GM12878 (cell line): ENCODE measurements around the gene MRPS18B. TPM values are rescaled to one million over a fixed set of nuclear protein-coding genes. Genes with fewer than 3 reads are reported as not detected.
A peak's percentile ranks its signal among the peaks of the same experiment; 100 is the strongest.

Experiments
- ATAC-seq: fragments of 200-7000 bp; cut with Tn5 transposase; 3 replicates; pipeline ENCODE4 v1.9.1; 2020; ENCODE audit warnings: mild to moderate bottlenecking, moderate library complexity
- BruUV-seq: library from RNA; stranded (reverse); fragments of 400-500 nt; replicated peaks from 2 replicates; lab custom pipeline; 2021; lab: Mats Ljungman, UMichigan
- CTCF ChIA-PET: fragments of 300-600 bp; sonication (Branson Sonifier 250); formaldehyde crosslinking; extraction: SDS; loops from one replicate; lab custom pipeline; 2021; ENCODE audit warnings: inconsistent platforms; lab: Yijun Ruan, JAX
- POLR2A ChIA-PET: fragments of 350-600 bp; formaldehyde crosslinking; extraction: SDS; loops from one replicate; lab custom pipeline; 2021; ENCODE audit warnings: inconsistent platforms; lab: Charles Lee
- RAD21 ChIA-PET: fragments of 300-600 bp; sonication (Branson Sonifier 250); formaldehyde crosslinking; loops from one replicate; lab custom pipeline; 2023; ENCODE audit warnings: antibody characterized with exemption; ENCODE audit not compliant: unreplicated experiment; lab: Charles Lee
- SMC1A ChIA-PET: fragments of 300-600 bp; sonication (Branson Sonifier 250); formaldehyde crosslinking; loops from one replicate; lab custom pipeline; 2023; ENCODE audit not compliant: unreplicated experiment, uncharacterized antibody; lab: Charles Lee
- DNase-seq: peaks from one replicate; pipeline ENCODE4 v3.0.0-alpha.2; 2011; ENCODE audit warnings: low read depth, low spot score
- FAIRE-seq: peaks from 3 replicates; lab custom pipeline; 2011; peaks lifted over from hg19 to GRCh38; lab: Jason Lieb, UNC
- H2AFZ ChIP-seq: 2 replicates; pipeline ENCODE4 v1.6.0; 2011; ENCODE audit warnings: low read depth, low read length, control low read depth; ENCODE audit not compliant: control insufficient read depth
- H3K27ac ChIP-seq: 2 replicates; pipeline ENCODE4 v1.5.1; 2011; ENCODE audit warnings: control low read depth; ENCODE audit not compliant: control insufficient read depth, insufficient read depth
- H3K27me3 ChIP-seq, 2 experiments: replicated peaks in 1 of 2; 2 replicates each; pipeline versions ENCODE4 v1.6.0 to v1.6.1; 2011; ENCODE audit warnings: low read length in 1 of 2; ENCODE audit not compliant: control insufficient read depth in 2 of 2, insufficient read depth in 2 of 2
- H3K36me3 ChIP-seq, 2 experiments: 2 replicates each; pipeline ENCODE4 v1.5.1; 2011; ENCODE audit warnings: low read length in 1 of 2; ENCODE audit not compliant: control insufficient read depth in 2 of 2, insufficient read depth in 2 of 2
- H3K4me1 ChIP-seq: 2 replicates; pipeline ENCODE4 v1.6.1; 2011; ENCODE audit warnings: mild to moderate bottlenecking, low read length, moderate library complexity, mixed read lengths; ENCODE audit not compliant: control insufficient read depth, insufficient read depth
- H3K4me2 ChIP-seq: 2 replicates; pipeline ENCODE4 v1.6.0; 2011; ENCODE audit warnings: control low read depth; ENCODE audit not compliant: control insufficient read depth, insufficient read depth
- H3K4me3 ChIP-seq: fragments of 200-600 bp; sonication (generic); 2 replicates; pipeline ENCODE4 v1.5.1; 2016
- H3K79me2 ChIP-seq: 2 replicates; pipeline ENCODE4 v1.6.0; 2011; ENCODE audit warnings: low read length; ENCODE audit not compliant: control insufficient read depth, insufficient read depth
- H3K9ac ChIP-seq: 2 replicates; pipeline ENCODE4 v1.8.0; 2011; ENCODE audit warnings: low read length, control low read depth, mixed read lengths; ENCODE audit not compliant: control insufficient read depth, insufficient read depth
- H3K9me3 ChIP-seq: replicated peaks from 3 replicates; pipeline ENCODE4 v1.5.1; 2011; ENCODE audit warnings: mild to moderate bottlenecking, low read length; ENCODE audit not compliant: control insufficient read depth, insufficient read depth
- H4K20me1 ChIP-seq: 2 replicates; pipeline ENCODE4 v1.6.0; 2011; ENCODE audit not compliant: control insufficient read depth, insufficient read depth
- ATF7 ChIP-seq: fragments of 450-650 bp; IDR thresholded peaks from 2 replicates; pipeline ENCODE4 v1.6.1; 2016; ENCODE audit warnings: low read depth, mild to moderate bottlenecking
- BCL11A ChIP-seq: IDR thresholded peaks from 2 replicates; pipeline ENCODE4 v1.6.1; 2011; ENCODE audit warnings: low read depth, low read length
- BCL3 ChIP-seq: IDR thresholded peaks from 2 replicates; pipeline ENCODE4 v1.6.1; 2011; ENCODE audit warnings: borderline replicate concordance, low read depth, mild to moderate bottlenecking, moderate library complexity, low read length; ENCODE audit not compliant: insufficient read depth, poor library complexity, severe bottlenecking
- CBX5 ChIP-seq: sonication (generic); IDR thresholded peaks from 2 replicates; pipeline ENCODE4 v1.6.1; 2016; ENCODE audit warnings: low read depth, moderate library complexity, mild to moderate bottlenecking, inconsistent platforms
- CHD1 ChIP-seq: IDR thresholded peaks from 2 replicates; pipeline ENCODE4 v1.6.1; 2012; ENCODE audit warnings: low read depth, low read length, improper control_type of control experiment
- ETV6 ChIP-seq, 2 experiments: fragments of 450-650 bp in 1 of 2; IDR thresholded peaks in 1 of 2; conservative IDR thresholded peaks in 1 of 2; 2 replicates each; pipeline ENCODE4 v1.6.1; 2014; ENCODE audit warnings: antibody characterized with exemption in 1 of 2, borderline replicate concordance in 1 of 2, low read depth in 1 of 2, mild to moderate bottlenecking in 1 of 2, moderate library complexity in 1 of 2
- HCFC1 ChIP-seq: fragments of 150-350 bp; IDR thresholded peaks from 2 replicates; pipeline ENCODE4 v1.6.1; 2014; ENCODE audit warnings: low read length
- HDAC6 ChIP-seq: fragments of 200-600 bp; sonication (generic); IDR thresholded peaks from one replicate; pipeline ENCODE4 v1.8.0; 2017; ENCODE audit warnings: antibody characterized with exemption; ENCODE audit not compliant: unreplicated experiment
- KLF5 ChIP-seq: fragments of 450-650 bp; IDR thresholded peaks from 2 replicates; pipeline ENCODE4 v1.6.1; 2014; ENCODE audit warnings: mild to moderate bottlenecking; ENCODE audit not compliant: partially characterized antibody
- NR2C1 ChIP-seq: fragments of 450-650 bp; IDR thresholded peaks from 2 replicates; pipeline ENCODE4 v1.6.1; 2017; ENCODE audit warnings: antibody characterized with exemption, mild to moderate bottlenecking, moderate library complexity
- NRF1 ChIP-seq: conservative IDR thresholded peaks from 2 replicates; pipeline ENCODE4 v1.6.1; 2011; ENCODE audit warnings: mild to moderate bottlenecking, low read depth, low read length, improper control_type of control experiment
- PAX8 ChIP-seq: fragments of 450-650 bp; IDR thresholded peaks from 2 replicates; pipeline ENCODE4 v1.6.1; 2017; ENCODE audit warnings: mild to moderate bottlenecking, moderate library complexity
- SPI1 ChIP-seq: IDR thresholded peaks from 2 replicates; pipeline ENCODE4 v1.6.1; 2011; ENCODE audit warnings: low read depth, mild to moderate bottlenecking, low read length, moderate library complexity, borderline replicate concordance; ENCODE audit not compliant: insufficient read depth
- SUPT20H ChIP-seq: IDR thresholded peaks from 2 replicates; pipeline ENCODE4 v1.6.1; 2011; ENCODE audit warnings: low read depth, mild to moderate bottlenecking, low read length, moderate library complexity, borderline replicate concordance; ENCODE audit not compliant: control insufficient read depth
- WRNIP1 ChIP-seq: IDR thresholded peaks from 2 replicates; pipeline ENCODE4 v1.6.1; 2011; ENCODE audit warnings: low read depth, low read length, improper control_type of control experiment, borderline replicate concordance
- YBX1 ChIP-seq: fragments of 450-650 bp; IDR thresholded peaks from 2 replicates; pipeline ENCODE4 v1.6.1; 2016; ENCODE audit warnings: antibody characterized with exemption
- ZBTB40 ChIP-seq: fragments of 450-650 bp; IDR thresholded peaks from 2 replicates; pipeline ENCODE4 v1.6.1; 2016; ENCODE audit warnings: mild to moderate bottlenecking, moderate library complexity, borderline replicate concordance
- ZNF384 ChIP-seq: IDR thresholded peaks from 2 replicates; pipeline ENCODE4 v1.6.1; 2012; ENCODE audit warnings: low read depth, mild to moderate bottlenecking, low read length, improper control_type of control experiment, borderline replicate concordance
- WGBS: methylation state at CpG from one replicate; pipeline ENCODE4 v1.1.6; 2016; ENCODE audit warnings: low lambda C conversion rate; ENCODE audit not compliant: insufficient replicate concordance, insufficient coverage; ENCODE audit errors: missing lambda C conversion rate; 5-methylcytosine and 5-hydroxymethylcytosine counted together
- in situ Hi-C: fragments of 300-500 bp; cut with MboI; formaldehyde crosslinking; loops from 9 replicates; pipeline ENCODE4 v1.14.3; 2018; ENCODE audit warnings: mixed read lengths
- intact Hi-C: fragments of 100-400 bp; cut with micrococcal nuclease; formaldehyde crosslinking; loops from one replicate; pipeline ENCODE4 v1.14.2; 2022; ENCODE audit not compliant: unreplicated experiment
- polyA plus RNA-seq, 11 experiments: library from polyadenylated mRNA; depleted of rRNA in 4 of 11; unstranded in 6 of 11; stranded (reverse) in 5 of 11; fragments of >200 nt; fragmentation: Nextera tagmentation in 4 of 11; fragmentation: Illumina TruSeq in 1 of 11; extraction: Ambion mirVana in 4 of 11; extraction: Trizol in 1 of 11; gene quantifications; 1 replicate in 1 of 11; 2 replicates in 10 of 11; pipeline versions ENCODE4 v1.2.1 to v1.2.3, GENCODE V29; 2011 to 2016; ENCODE audit warnings: inconsistent platforms in 2 of 11, missing spikeins in 2 of 11, low read depth in 1 of 11
- total RNA-seq, 4 experiments: library from RNA; depleted of rRNA in 3 of 4; stranded (reverse); fragments of >200 nt in 3 of 4; fragmentation: Illumina TruSeq in 1 of 4; extraction: Trizol in 1 of 4; gene quantifications; 2 replicates each; pipeline versions ENCODE4 v1.2.1 to v1.2.3, GENCODE V29; 2013 to 2021

Gene MRPS18B
- total and polyA plus RNA-seq, 10 of the 15 experiments (the other 5 are each of a cell fraction or from before 2014, with no cell fraction given) = 80.9 to 259 (median 140) TPM

- peaks cover 6% of the 10 kb centered on the region; the same call in 1 of the 2 replicates for H4K20me1 ChIP-seq
- in situ Hi-C loops = no loop called here
- H3K27ac ChIP-seq = no peak overlapping the region
- H3K27me3 ChIP-seq = no peaks in the 10 kb centered on the region
- ATAC-seq (no peak), DNase-seq (no peak), FAIRE-seq (no peak)
- SMC1A ChIA-PET = interaction anchor here (1.0 to 1.4 kb wide), 2 partner anchors 25 to 514 kb away, joined by 3 read pairs; no protein-coding TSS in a partner anchor
- peaks cover 11% of the 10 kb centered on the region in 2 experiments for H3K36me3 ChIP-seq
- RAD21 ChIA-PET = interaction anchor here (1.3 kb wide), 1 partner anchor 29 kb away, joined by 5 read pairs; no protein-coding TSS in a partner anchor
- POLR2A ChIA-PET = interaction anchor here (0.6 to 1.2 kb wide), 3 partner anchors 19 to 45 kb away, joined by 4 to 8 read pairs (median 4); partner anchors contain the start of genes MRPS18B and PPP1R10
- H3K4me1 ChIP-seq = peaks cover 15% of the 10 kb centered on the region
- H3K79me2 ChIP-seq = peaks cover 48% of the 10 kb centered on the region
- peak overlapping the region; percentile 94 for H3K4me2 ChIP-seq
- TF ChIP-seq NR2C1 (no peak), ATF7 (no peak), ETV6 (conservative IDR thresholded peaks at IDR 0.05 in 1 of 2, IDR thresholded peaks at IDR 0.05 in 1 of 2; ENCODE audit: borderline replicate concordance in 1 of 2, low read depth in 1 of 2) (no peak), HDAC6 (no peak), SPI1 (no peak), WRNIP1 (no peak), ZNF384 (no peak), SUPT20H (no peak), KLF5 (no peak), YBX1 (no peak), NRF1 (no peak), BCL11A (no peak), CBX5 (no peak), HCFC1 (no peak), BCL3 (no peak), CHD1 (no peak), ZBTB40 (no peak), PAX8 (no peak)
- TF ChIP-seq, all 136 proteins: peak for 0
- CTCF ChIA-PET = interaction anchor here (0.5 to 1.7 kb wide), 8 partner anchors 16 to 120 kb away, joined by 3 to 9 read pairs (median 4); partner anchors contain the start of gene PRR3
- Histone ChIP-seq H3K4me3 (peak overlapping the region; percentile 89; the same call in 1 of the 2 replicates), H2AFZ (no peak overlapping the region), H3K9ac (peak overlapping the region; percentile 24; the same call in 1 of the 2 replicates), H3K9me3 (no peaks in the 10 kb centered on the region)
- intact Hi-C loops = no loop called here
- 46% methylated on average over 4 of the region's 4 CpGs for WGBS
- BruUV-seq = no TSS peak
These were observed 44.5 kb upstream of the MRPS18B start for GRCh38 chr6:30573113-30573512.
